Fibroblast of lung (primary cell): Measurements from ENCODE around the gene ZW10. TPM values are rescaled to one million over a fixed set of nuclear protein-coding genes. Genes with fewer than 3 reads are reported as not detected.
"Not testable (repeated sequence)": the region's sequence is repeated elsewhere in the genome, so short reads cannot be mapped to it uniquely, and the experiment has no call there.

ENCODE experiments used
- DNase-seq, 2 donors: peaks; one replicate each; pipeline versions ENCODE4 v3.0.0 to v3.0.0-alpha.2; 2010; ENCODE audit warnings: low read depth in 2 of 2
- H2AFZ ChIP-seq: 2 replicates; pipeline ENCODE4 v1.5.1; 2012; ENCODE audit warnings: low read length, control low read depth, inconsistent platforms
- H3K27ac ChIP-seq: 2 replicates; pipeline ENCODE4 v1.5.1; 2011; ENCODE audit warnings: low read length, control low read depth; ENCODE audit not compliant: insufficient read depth
- H3K27me3 ChIP-seq: 2 replicates; pipeline ENCODE4 v1.5.1; 2011; ENCODE audit warnings: mild to moderate bottlenecking, low read length; ENCODE audit not compliant: control insufficient read depth, insufficient read depth
- H3K36me3 ChIP-seq: 2 replicates; pipeline ENCODE4 v1.5.1; 2011; ENCODE audit warnings: low read length; ENCODE audit not compliant: control insufficient read depth, insufficient read depth
- H3K4me1 ChIP-seq: 2 replicates; pipeline ENCODE4 v1.5.1; 2011; ENCODE audit warnings: low read length; ENCODE audit not compliant: control insufficient read depth, insufficient read depth; ENCODE audit errors: extremely low read depth
- H3K4me2 ChIP-seq: 2 replicates; pipeline ENCODE4 v1.5.1; 2011; ENCODE audit warnings: low read length, control low read depth; ENCODE audit not compliant: insufficient read depth; ENCODE audit errors: extremely low read depth
- H3K4me3 ChIP-seq, 4 experiments: fragments of 200-600 bp in 1 of 4; sonication (generic) in 1 of 4; replicated peaks in 1 of 4; 2 replicates each; pipeline ENCODE4 v1.5.1; 2011 to 2016; ENCODE audit warnings: low read length in 4 of 4, low read depth in 3 of 4, mild to moderate bottlenecking in 3 of 4, control low read depth in 2 of 4, inconsistent platforms in 1 of 4, mixed read lengths in 1 of 4; ENCODE audit not compliant: insufficient read depth in 1 of 4; ENCODE audit errors: control extremely low read depth in 1 of 4
- H3K79me2 ChIP-seq: 2 replicates; pipeline ENCODE4 v1.5.1; 2012; ENCODE audit warnings: mild to moderate bottlenecking, low read length, inconsistent platforms; ENCODE audit not compliant: control insufficient read depth, insufficient read depth
- H3K9ac ChIP-seq: 2 replicates; pipeline ENCODE4 v1.5.1; 2011; ENCODE audit warnings: mild to moderate bottlenecking, low read length, control low read depth; ENCODE audit not compliant: insufficient read depth
- H3K9me3 ChIP-seq: 2 replicates; pipeline ENCODE4 v1.5.1; 2012; ENCODE audit warnings: low read depth, low read length; ENCODE audit not compliant: control insufficient read depth, insufficient read depth
- H4K20me1 ChIP-seq: 2 replicates; pipeline ENCODE4 v1.5.1; 2011; ENCODE audit warnings: low read length; ENCODE audit not compliant: control insufficient read depth, insufficient read depth; ENCODE audit errors: extremely low read depth
- EZH2 ChIP-seq: IDR thresholded peaks from 2 replicates; pipeline ENCODE4 v1.5.1; 2012; ENCODE audit warnings: low read length, control low read depth, mild to moderate bottlenecking; ENCODE audit errors: missing control alignments
- polyA plus RNA-seq, 2 donors: library from polyadenylated mRNA; depleted of rRNA in 1 of 2; stranded (reverse) in 1 of 2; unstranded in 1 of 2; fragments of >200 nt; gene quantifications; 2 replicates each; pipeline ENCODE4 v1.2.1, GENCODE V29; 2011 to 2012; ENCODE audit warnings: missing spikeins in 1 of 2
- total RNA-seq: library from RNA; depleted of rRNA; stranded (reverse); fragments of >200 nt; gene quantifications from 2 replicates; pipeline ENCODE4 v1.2.1, GENCODE V29; 2014
- TF ChIP-seq, protein P1 (sequence below), 2 donors: IDR thresholded peaks in 1 of 2; conservative IDR thresholded peaks in 1 of 2; 1 replicate in 1 of 2; 2 replicates in 1 of 2; pipeline ENCODE4 v1.5.1; 2011 to 2012; ENCODE audit warnings: low read length in 2 of 2, control low read depth in 1 of 2, inconsistent platforms in 1 of 2, low read depth in 1 of 2, mild to moderate bottlenecking in 1 of 2

ZW10 gene
- total and polyA plus RNA-seq, 2 donors (not counting 1 experiment from before 2014, with no cell fraction given) = 13.5 to 15.4 TPM

DNA sequence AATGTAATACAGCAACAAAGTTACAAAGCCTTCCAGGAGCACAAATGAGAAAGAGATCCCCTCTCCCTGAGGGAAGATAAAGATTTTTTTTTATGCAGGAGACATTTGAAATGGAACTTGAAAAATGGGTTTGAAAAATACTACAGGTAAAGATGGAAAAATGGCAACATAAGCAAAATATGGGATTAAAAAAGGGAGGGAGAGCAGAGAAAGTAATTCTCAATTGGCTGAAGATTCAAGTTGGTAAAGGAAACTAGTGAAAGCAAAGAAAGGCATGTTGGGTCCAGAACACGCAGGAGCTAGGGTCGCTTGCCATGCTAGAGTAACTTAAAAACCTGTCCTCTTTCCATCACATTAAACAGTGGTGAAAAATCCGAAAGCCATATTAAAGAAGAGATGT is 1.5 kb downstream of the ZW10 start:
- DNase-seq = no peak
- Histone ChIP-seq H3K27ac (no peak overlapping the region), H3K27me3 (no peaks in the 10 kb centered on the region), H3K36me3 (no peaks in the 10 kb centered on the region), H3K4me3 (peak overlapping the region in 1 of 4 experiments; percentile 31), H2AFZ (no peak overlapping the region), H3K9ac (no peak overlapping the region), H4K20me1 (no peaks in the 10 kb centered on the region), H3K9me3 (no peaks in the 10 kb centered on the region), H3K4me2 (peak overlapping the region; percentile 75), H3K79me2 (peaks cover 22% of the 10 kb centered on the region), H3K4me1 (peaks cover 6% of the 10 kb centered on the region)
- no peak for TF ChIP-seq EZH2
- TF ChIP-seq, protein P1, sequence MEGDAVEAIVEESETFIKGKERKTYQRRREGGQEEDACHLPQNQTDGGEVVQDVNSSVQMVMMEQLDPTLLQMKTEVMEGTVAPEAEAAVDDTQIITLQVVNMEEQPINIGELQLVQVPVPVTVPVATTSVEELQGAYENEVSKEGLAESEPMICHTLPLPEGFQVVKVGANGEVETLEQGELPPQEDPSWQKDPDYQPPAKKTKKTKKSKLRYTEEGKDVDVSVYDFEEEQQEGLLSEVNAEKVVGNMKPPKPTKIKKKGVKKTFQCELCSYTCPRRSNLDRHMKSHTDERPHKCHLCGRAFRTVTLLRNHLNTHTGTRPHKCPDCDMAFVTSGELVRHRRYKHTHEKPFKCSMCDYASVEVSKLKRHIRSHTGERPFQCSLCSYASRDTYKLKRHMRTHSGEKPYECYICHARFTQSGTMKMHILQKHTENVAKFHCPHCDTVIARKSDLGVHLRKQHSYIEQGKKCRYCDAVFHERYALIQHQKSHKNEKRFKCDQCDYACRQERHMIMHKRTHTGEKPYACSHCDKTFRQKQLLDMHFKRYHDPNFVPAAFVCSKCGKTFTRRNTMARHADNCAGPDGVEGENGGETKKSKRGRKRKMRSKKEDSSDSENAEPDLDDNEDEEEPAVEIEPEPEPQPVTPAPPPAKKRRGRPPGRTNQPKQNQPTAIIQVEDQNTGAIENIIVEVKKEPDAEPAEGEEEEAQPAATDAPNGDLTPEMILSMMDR (conservative IDR thresholded peaks at IDR 0.05 in 1 of 2, IDR thresholded peaks at IDR 0.05 in 1 of 2; ENCODE audit: low read depth in 1 of 2, low read length in 2 of 2) = no peak

DNA sequence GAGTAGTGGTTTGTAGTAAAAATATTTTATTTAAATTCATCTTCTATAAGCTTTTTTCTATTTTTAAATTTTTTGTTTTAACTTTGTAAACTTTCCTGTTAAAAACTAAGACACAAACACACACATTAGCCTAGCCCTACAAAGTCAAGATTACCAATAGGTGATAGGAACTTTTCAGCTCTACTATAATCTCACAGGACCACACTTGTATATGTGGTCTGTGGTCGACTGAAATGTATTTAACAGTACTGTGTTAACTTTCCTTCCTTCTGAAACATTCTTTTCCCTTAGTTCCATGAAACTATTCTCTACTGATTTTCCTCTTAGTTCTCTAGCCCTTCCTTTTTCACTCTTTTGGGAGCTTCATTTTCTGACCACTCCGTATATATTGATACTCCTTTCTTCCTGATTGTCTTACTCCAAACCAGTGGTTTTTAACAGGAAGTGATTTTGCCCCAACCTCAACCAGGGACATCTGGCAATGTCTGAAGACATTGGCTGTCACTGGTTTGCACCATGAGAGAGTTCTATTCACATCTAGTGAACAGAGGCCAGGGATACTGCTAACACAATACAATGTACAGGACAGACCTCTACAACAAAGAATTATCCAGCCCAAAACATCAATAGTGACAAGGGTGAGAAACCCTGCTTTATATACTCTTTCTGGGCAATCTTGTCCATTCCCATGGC is 8.8 kb downstream of the ZW10 start:
- no peak for TF ChIP-seq EZH2
- TF ChIP-seq, protein P1 (conservative IDR thresholded peaks at IDR 0.05 in 1 of 2, IDR thresholded peaks at IDR 0.05 in 1 of 2; ENCODE audit: low read depth in 1 of 2, low read length in 2 of 2) = no peak
- H3K9ac ChIP-seq = no peak overlapping the region
- no peaks in the 10 kb centered on the region for H3K27me3 ChIP-seq
- H3K79me2 ChIP-seq = peaks cover 2% of the 10 kb centered on the region
- no peak overlapping the region for H2AFZ ChIP-seq
- H3K4me3 ChIP-seq = no peak overlapping the region
- H3K4me2 ChIP-seq = no peak overlapping the region
- no peaks in the 10 kb centered on the region for H3K9me3 ChIP-seq
- H3K36me3 ChIP-seq = no peaks in the 10 kb centered on the region
- H4K20me1 ChIP-seq = no peaks in the 10 kb centered on the region
- H3K4me1 ChIP-seq = no peaks in the 10 kb centered on the region
- DNase-seq = no peak
- H3K27ac ChIP-seq = no peak overlapping the region

DNA sequence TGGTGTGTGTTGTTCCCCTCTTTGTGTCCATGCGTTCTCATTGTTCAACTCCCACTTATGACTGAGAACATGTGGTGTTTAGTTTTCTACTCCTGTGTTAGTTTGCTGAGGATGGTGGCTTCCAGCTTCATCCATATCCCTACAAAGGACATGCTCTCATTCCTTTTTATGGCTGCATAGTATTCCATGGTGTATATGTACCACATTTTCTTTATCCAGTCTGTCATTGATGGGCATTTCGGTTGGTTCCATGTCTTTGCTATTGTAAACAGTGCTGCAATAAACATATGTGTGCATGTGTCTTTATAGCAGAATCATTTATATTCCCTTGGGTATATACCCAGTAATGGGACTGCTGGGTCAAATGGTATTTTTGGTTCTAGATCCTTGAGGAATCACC is 10.5 kb downstream of the ZW10 start:
- DNase-seq, H4K20me1 ChIP-seq, H2AFZ ChIP-seq, H3K4me3 ChIP-seq, H3K27me3 ChIP-seq, H3K4me2 ChIP-seq, H3K9ac ChIP-seq, H3K9me3 ChIP-seq, H3K79me2 ChIP-seq, H3K36me3 ChIP-seq, H3K27ac ChIP-seq, H3K4me1 ChIP-seq: not testable (repeated sequence)
